Body of pancreas (tissue), 4 donors: ENCODE measurements around the gene ZNF563. TPM values are rescaled to one million over a fixed set of nuclear protein-coding genes. Genes with fewer than 3 reads are reported as not detected.
"Not testable (repeated sequence)": the region's sequence is repeated elsewhere in the genome, so short reads cannot be mapped to it uniquely, and the experiment has no call there.

ENCODE experiments used
- ATAC-seq: fragments of 150-250 bp; one replicate; pipeline ENCODE4 v1.9.1; 2016
- DNase-seq, 4 donors: peaks; one replicate each; pipeline ENCODE4 v3.0.0-alpha.2; 2019
- H3K27ac ChIP-seq, 4 donors: fragments of 200-600 bp; sonication (generic); 1 replicate in 3 of 4; 2 replicates in 1 of 4; pipeline versions ENCODE4 v1.5.1 to v1.6.1; 2016 to 2019; ENCODE audit warnings: mild to moderate bottlenecking in 1 of 4, mixed read lengths in 1 of 4, moderate library complexity in 1 of 4
- H3K27me3 ChIP-seq, 2 donors: fragments of 200-600 bp; sonication (generic); one replicate each; pipeline ENCODE4 v1.6.0; 2016; ENCODE audit warnings: mild to moderate bottlenecking in 1 of 2
- H3K36me3 ChIP-seq, 2 donors: fragments of 200-600 bp; sonication (generic); replicated peaks in 1 of 2; 2 replicates each; pipeline ENCODE4 v1.5.1; 2016; ENCODE audit warnings: low read depth in 2 of 2; ENCODE audit not compliant: insufficient read depth in 1 of 2
- H3K4me1 ChIP-seq: fragments of 200-600 bp; sonication (generic); one replicate; pipeline ENCODE4 v1.6.0; 2016
- H3K4me3 ChIP-seq, 2 donors: fragments of 200-600 bp; sonication (generic); 1 replicate in 1 of 2; 2 replicates in 1 of 2; pipeline ENCODE4 v1.5.1; 2016 to 2019
- H3K9me3 ChIP-seq, 3 donors: fragments of 200-600 bp; sonication (generic); 1 replicate in 2 of 3; 2 replicates in 1 of 3; pipeline ENCODE4 v1.5.1; 2016
- POLR2A ChIP-seq, 3 donors: fragments of 450-650 bp; IDR thresholded peaks; one replicate each; pipeline ENCODE4 v1.6.1; 2016; ENCODE audit warnings: antibody characterized with exemption in 3 of 3, mild to moderate bottlenecking in 2 of 3
- WGBS, 2 donors: methylation state at CpG; one replicate each; pipeline ENCODE4 v1.1.5; 2017; 5-methylcytosine and 5-hydroxymethylcytosine counted together
- intact Hi-C: fragments of 100-400 bp; cut with DNase I; formaldehyde crosslinking; loops from one replicate; pipeline ENCODE4 v1.15.1; 2023
- total RNA-seq, 2 donors: library from RNA; depleted of rRNA; stranded (reverse); fragments of >200 nt; gene quantifications; one replicate each; pipeline ENCODE4 v1.1.0, GENCODE V29; 2016
- TF ChIP-seq, protein P1 (sequence below), 7 experiments: fragments of 450-650 bp in 4 of 7; fragments of 200-600 bp in 3 of 7; sonication (generic) in 3 of 7; IDR thresholded peaks; one replicate each; pipeline ENCODE4 v1.5.1; 2016 to 2019; ENCODE audit warnings: antibody characterized with exemption in 7 of 7

Gene ZNF563
- total RNA-seq, 2 donors from 2014 or later: 0.99 to 6.0 TPM

DNA sequence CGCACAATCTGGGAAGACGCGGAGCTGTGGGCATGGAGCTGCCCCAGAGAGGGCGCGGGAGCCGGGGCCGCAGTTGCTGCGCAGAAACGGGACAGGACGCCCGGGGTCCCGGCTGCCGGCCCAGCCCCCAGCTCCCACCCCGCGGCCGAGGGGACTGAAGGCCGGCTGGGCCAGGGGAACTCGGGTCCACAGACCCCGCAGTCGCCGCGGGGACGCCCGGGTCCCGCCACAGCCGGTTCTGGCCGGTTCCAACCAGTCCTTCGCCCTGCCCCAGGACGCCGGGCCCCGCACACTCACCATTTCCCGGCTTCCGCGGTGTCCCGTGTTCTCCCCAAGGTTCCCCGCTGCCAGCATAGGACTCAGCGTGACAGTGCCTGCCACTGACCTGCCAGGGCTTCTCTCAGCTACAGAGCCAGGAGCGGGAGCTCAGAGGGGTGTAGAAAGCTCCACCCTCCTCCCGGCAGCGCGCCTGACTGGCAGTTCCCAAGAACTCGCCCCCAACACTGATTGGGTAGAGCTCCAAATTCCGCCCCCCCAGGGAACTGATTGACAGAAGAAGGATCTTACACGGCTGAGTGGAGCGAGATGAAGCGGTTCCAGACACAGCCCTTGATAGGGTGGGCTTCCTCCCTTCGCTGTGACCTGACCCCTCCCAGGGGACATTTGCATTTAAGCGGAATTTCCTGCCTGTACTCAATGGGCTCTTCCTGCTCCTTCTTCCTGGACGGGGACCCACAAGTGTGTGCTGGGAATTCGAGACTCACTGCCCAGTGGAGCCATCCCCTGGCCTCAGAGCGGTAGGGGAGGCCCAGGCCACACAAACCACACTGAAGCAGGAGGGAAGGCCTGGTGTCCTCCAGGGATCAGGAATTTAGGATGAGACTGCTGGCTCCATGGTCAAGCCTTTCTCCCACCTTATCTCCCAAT, 32.1 kb upstream of the ZNF563 start, which contains the start of gene ZNF442:
Gene ZNF442, minus strand, starts transcription at position 448 of the 927 bp plus-strand sequence. CDS start 2,052 bp downstream, outside the sequence.
- WGBS, 2 donors: 0 to 1% methylated on average over 9 to 33 of the region's 51 CpGs
- Histone ChIP-seq H3K4me1 (peaks cover 16% of the 10 kb centered on the region), H3K36me3 (no peaks in the 10 kb centered on the region), H3K27me3 (no peaks in the 10 kb centered on the region), H3K9me3 (no peaks in the 10 kb centered on the region), H3K4me3 (peak within 1 kb of the TSS; percentile 81 to 88), H3K27ac (peak within 1 kb of the TSS; percentile 76 to 93 (median 88))
- ATAC-seq (peak; percentile 97), DNase-seq (peak; percentile 95 to 98 (median 96))
- peak; percentile 78 to 94 (median 92) for TF ChIP-seq POLR2A (IDR thresholded peaks at IDR 0.05)
- TF ChIP-seq, protein P1, sequence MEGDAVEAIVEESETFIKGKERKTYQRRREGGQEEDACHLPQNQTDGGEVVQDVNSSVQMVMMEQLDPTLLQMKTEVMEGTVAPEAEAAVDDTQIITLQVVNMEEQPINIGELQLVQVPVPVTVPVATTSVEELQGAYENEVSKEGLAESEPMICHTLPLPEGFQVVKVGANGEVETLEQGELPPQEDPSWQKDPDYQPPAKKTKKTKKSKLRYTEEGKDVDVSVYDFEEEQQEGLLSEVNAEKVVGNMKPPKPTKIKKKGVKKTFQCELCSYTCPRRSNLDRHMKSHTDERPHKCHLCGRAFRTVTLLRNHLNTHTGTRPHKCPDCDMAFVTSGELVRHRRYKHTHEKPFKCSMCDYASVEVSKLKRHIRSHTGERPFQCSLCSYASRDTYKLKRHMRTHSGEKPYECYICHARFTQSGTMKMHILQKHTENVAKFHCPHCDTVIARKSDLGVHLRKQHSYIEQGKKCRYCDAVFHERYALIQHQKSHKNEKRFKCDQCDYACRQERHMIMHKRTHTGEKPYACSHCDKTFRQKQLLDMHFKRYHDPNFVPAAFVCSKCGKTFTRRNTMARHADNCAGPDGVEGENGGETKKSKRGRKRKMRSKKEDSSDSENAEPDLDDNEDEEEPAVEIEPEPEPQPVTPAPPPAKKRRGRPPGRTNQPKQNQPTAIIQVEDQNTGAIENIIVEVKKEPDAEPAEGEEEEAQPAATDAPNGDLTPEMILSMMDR (IDR thresholded peaks at IDR 0.05): peak; percentile 26 to 88 (median 71)
- intact Hi-C loops: no loop called here

DNA sequence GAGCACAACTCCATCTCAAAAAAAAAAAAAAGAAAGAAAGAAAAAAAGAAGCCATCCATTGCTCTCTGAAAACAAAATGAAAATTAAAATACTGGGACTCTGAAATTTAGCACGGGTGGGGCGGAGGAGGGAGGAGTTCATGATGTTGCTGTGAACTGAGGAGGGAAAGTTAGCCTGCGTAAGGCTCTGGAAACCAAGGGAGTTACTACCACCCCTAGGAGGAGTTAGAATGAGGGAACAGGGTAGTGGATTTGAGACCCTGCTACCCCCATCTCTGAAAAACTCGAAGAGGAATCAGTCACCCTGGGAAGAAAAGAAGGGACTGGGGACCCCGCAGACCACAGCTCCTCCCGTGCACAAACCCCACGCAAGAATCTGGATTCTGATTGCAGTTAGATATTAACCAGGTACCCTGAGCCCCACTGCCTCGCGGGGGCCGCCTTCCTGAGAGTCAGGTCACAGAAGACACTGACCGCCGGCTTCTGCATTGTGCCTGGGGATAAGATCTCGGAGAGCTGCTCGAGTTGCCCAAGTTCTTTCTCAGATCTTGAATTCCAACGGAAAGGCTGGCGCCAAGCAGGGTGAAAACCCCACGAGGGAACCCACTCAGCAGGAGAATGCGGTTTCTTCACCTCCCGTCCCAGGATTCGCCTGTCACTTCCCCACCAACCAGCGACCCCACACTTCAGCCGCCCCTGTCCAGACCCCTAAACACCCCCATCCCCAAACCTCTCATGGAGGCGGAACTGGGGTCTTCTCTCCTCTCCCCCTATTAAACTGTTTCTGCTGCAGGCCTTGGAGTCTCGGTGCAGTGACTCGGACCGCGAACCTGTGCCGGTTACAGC, 31.2 kb upstream of the ZNF563 start:
- DNase-seq: peak; percentile 9 to 30 (median 23)

DNA sequence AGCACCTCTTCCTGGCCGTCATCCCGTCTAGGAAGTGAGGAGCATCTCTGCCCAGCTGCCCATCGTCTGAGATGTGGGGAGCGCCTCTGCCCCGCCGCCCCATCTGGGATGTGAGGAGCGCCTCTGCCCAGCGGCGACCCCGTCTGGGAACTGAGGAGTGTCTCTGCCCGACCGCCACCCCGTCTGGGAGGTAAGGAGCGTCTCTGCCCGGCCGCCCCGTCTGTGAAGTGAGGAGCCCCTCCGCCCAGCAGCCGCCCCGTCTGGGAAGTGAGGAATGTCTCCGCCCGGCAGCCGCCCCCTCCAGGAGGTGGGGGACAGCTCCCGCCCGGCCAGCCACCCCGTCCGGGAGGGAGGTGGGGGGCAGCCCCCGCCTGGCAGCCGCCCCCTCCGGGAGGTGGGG, 28.8 kb upstream of the ZNF563 start:
- H3K9me3 ChIP-seq, H3K4me3 ChIP-seq, DNase-seq, H3K36me3 ChIP-seq, H3K27ac ChIP-seq, ATAC-seq, intact Hi-C loops, H3K27me3 ChIP-seq: not testable (repeated sequence)
- H3K4me1 ChIP-seq: peaks cover 16% of the 10 kb centered on the region
- WGBS, 2 donors: 95% methylated on average over 15 of the region's 30 CpGs; no CpG with 5 or more reads in 1 of the 2 donors

More for the DNA sequence above, 31.2 kb upstream of the ZNF563 start:
- Histone ChIP-seq H3K27me3 (no peaks in the 10 kb centered on the region), H3K27ac (peak overlapping the region; percentile 76 to 93 (median 88)), H3K4me3 (peak overlapping the region; percentile 81 to 88), H3K4me1 (peaks cover 16% of the 10 kb centered on the region), H3K9me3 (no peaks in the 10 kb centered on the region), H3K36me3 (no peaks in the 10 kb centered on the region)
- TF ChIP-seq, protein P1 (IDR thresholded peaks at IDR 0.05): no peak
- TF ChIP-seq POLR2A (IDR thresholded peaks at IDR 0.05): no peak
- WGBS, 2 donors: 5 to 19% methylated on average over 6 to 28 of the region's 28 CpGs
- no peak for ATAC-seq
- intact Hi-C loops: no loop called here

DNA sequence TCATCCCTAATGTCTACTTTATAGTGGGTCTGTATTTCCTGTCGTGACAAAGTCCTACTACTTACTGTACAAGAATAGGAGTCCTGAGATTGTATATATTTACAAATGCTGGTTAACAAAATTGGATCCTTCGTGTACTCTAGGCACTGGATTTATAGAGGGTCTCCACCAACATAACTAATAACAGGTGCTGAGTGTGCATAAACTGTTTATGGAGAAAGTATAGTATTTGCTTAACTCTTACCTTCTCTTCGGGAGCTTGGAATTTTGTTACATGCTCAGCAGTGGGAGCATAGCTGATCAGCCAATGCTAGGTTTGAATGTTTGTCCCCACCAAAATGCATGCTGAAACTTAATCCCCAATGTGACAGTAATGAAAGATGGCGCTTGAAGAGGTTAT, 19.9 kb upstream of the ZNF563 start:
- H3K9me3 ChIP-seq: peaks cover 0 to 22% (median 0%) of the 10 kb centered on the region in 3 donors
- TF ChIP-seq, protein P1 (IDR thresholded peaks at IDR 0.05): no peak
- TF ChIP-seq POLR2A (IDR thresholded peaks at IDR 0.05): no peak
- H3K27ac ChIP-seq: no peak overlapping the region
- intact Hi-C loops: no loop called here
- no peaks in the 10 kb centered on the region for H3K4me1 ChIP-seq
- 88 to 97% methylated on average over 4 of the region's 4 CpGs for WGBS, 2 donors
- ATAC-seq (no peak), DNase-seq (no peak)
- H3K4me3 ChIP-seq: no peak overlapping the region
- peaks cover 9 to 10% of the 10 kb centered on the region in 2 donors for H3K36me3 ChIP-seq
- H3K27me3 ChIP-seq: no peaks in the 10 kb centered on the region

DNA sequence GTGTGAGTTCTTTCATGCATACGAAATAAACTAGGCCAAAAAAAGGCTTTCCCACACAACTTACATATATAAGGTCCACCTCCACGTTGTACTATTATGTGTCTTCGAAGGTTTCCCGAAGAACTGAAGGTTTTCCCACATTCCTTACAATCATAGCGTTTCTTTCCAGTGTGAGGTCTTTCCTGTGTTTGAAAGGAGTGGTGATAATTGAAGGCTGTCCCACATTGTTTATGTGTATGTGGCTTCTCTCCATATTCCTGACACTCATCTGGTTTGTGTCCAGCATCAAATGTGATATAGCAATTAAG, 17.4 kb upstream of the ZNF563 start:
- Histone ChIP-seq H3K4me3 (no peak overlapping the region), H3K9me3 (peaks cover 0 to 27% (median 0%) of the 10 kb centered on the region in 3 donors), H3K27me3 (no peaks in the 10 kb centered on the region), H3K27ac (no peak overlapping the region), H3K4me1 (no peaks in the 10 kb centered on the region), H3K36me3 (peaks cover 9 to 10% of the 10 kb centered on the region in 2 donors)
- DNase-seq (no peak), ATAC-seq (no peak)
- TF ChIP-seq POLR2A (IDR thresholded peaks at IDR 0.05): no peak
- intact Hi-C loops: no loop called here
- WGBS, 2 donors: 94 to 96% methylated on average over 5 of the region's 5 CpGs
